ENCODE measurements around the gene USP43.

USP43 gene

GRCh38 chr17:9767432-9767991 lies 122.2 kb downstream of the USP43 start:
- TF ChIP-seq POLR2AphosphoS5 (IDR thresholded peaks at IDR 0.05; ENCODE audit: low read depth, low read length) (no peak), POLR2A (IDR thresholded peaks at IDR 0.05; ENCODE audit: low read depth, low read length) (no peak), TAF1 (IDR thresholded peaks at IDR 0.05; ENCODE audit: borderline replicate concordance, low read depth, low read length) (no peak)
- DNase-seq (ENCODE audit: insufficient read length) = no peak

GRCh38 chr17:9768381-9768934 lies 123.1 kb downstream of the USP43 start:
- TF ChIP-seq POLR2AphosphoS5 (IDR thresholded peaks at IDR 0.05; ENCODE audit: low read depth, low read length) (no peak), TAF1 (IDR thresholded peaks at IDR 0.05; ENCODE audit: borderline replicate concordance, low read depth, low read length) (no peak), POLR2A (IDR thresholded peaks at IDR 0.05; ENCODE audit: low read depth, low read length) (no peak)
- DNase-seq (ENCODE audit: insufficient read length) (no peak), FAIRE-seq (no peak)

More at GRCh38 chr17:9767432-9767991, 122.2 kb downstream of the USP43 start:
- no peak for FAIRE-seq

GRCh38 chr17:9769036-9769695 lies 123.8 kb downstream of the USP43 start:
- TF ChIP-seq POLR2AphosphoS5 (IDR thresholded peaks at IDR 0.05; ENCODE audit: low read depth, low read length) = no peak
- no peak for TF ChIP-seq TAF1 (IDR thresholded peaks at IDR 0.05; ENCODE audit: borderline replicate concordance, low read depth, low read length)
- TF ChIP-seq POLR2A (IDR thresholded peaks at IDR 0.05; ENCODE audit: low read depth, low read length) = no peak
- FAIRE-seq = no peak
- DNase-seq (ENCODE audit: insufficient read length) = no peak

- DNase-seq (ENCODE audit: insufficient read length) (no peak), FAIRE-seq (no peak)
- TF ChIP-seq POLR2A (IDR thresholded peaks at IDR 0.05; ENCODE audit: low read depth, low read length) = no peak
- TF ChIP-seq TAF1 (IDR thresholded peaks at IDR 0.05; ENCODE audit: borderline replicate concordance, low read depth, low read length) = no peak
- no peak for TF ChIP-seq POLR2AphosphoS5 (IDR thresholded peaks at IDR 0.05; ENCODE audit: low read depth, low read length)
Measured at GRCh38 chr17:9771465-9771864, 126.1 kb downstream of the USP43 start.

GRCh38 chr17:9772658-9773057 lies 127.3 kb downstream of the USP43 start:
- DNase-seq (ENCODE audit: insufficient read length) (no peak), FAIRE-seq (no peak)
- TF ChIP-seq TAF1 (IDR thresholded peaks at IDR 0.05; ENCODE audit: borderline replicate concordance, low read depth, low read length) (no peak), POLR2A (IDR thresholded peaks at IDR 0.05; ENCODE audit: low read depth, low read length) (no peak), POLR2AphosphoS5 (IDR thresholded peaks at IDR 0.05; ENCODE audit: low read depth, low read length) (no peak)

- FAIRE-seq (no peak), DNase-seq (ENCODE audit: insufficient read length) (no peak)
- TF ChIP-seq POLR2A (IDR thresholded peaks at IDR 0.05; ENCODE audit: low read depth, low read length) = no peak
- no peak for TF ChIP-seq POLR2AphosphoS5 (IDR thresholded peaks at IDR 0.05; ENCODE audit: low read depth, low read length)
- TF ChIP-seq TAF1 (IDR thresholded peaks at IDR 0.05; ENCODE audit: borderline replicate concordance, low read depth, low read length) = no peak
Measured at GRCh38 chr17:9776911-9777310, 131.6 kb downstream of the USP43 start.

Measured in GM12892 (cell line).